DOHH2 (cell line): Measurements from ENCODE around the gene GNL1.

Experiments used
- H3F3A ChIP-seq: fragments of 200-600 bp; sonication (generic), shearing (Covaris generic); 2 replicates; pipeline ENCODE4 v1.6.0; 2016; ENCODE audit warnings: antibody characterized with exemption, mild to moderate bottlenecking; ENCODE audit not compliant: control insufficient read depth, insufficient read depth
- H3K27ac ChIP-seq: fragments of 200-600 bp; sonication (generic); 2 replicates; pipeline ENCODE4 v1.5.1; 2014; ENCODE audit warnings: low read depth, mild to moderate bottlenecking, low read length, moderate library complexity
- H3K27me3 ChIP-seq: fragments of 200-600 bp; sonication (generic); 2 replicates; pipeline ENCODE4 v1.6.1; 2014; ENCODE audit warnings: mild to moderate bottlenecking, low read length, mixed read lengths; ENCODE audit not compliant: control insufficient read depth
- H3K36me3 ChIP-seq: fragments of 200-600 bp; sonication (generic); 2 replicates; pipeline ENCODE4 v1.6.1; 2014; ENCODE audit warnings: mild to moderate bottlenecking, low read length, moderate library complexity, mixed read lengths; ENCODE audit not compliant: control insufficient read depth
- H3K4me1 ChIP-seq: fragments of 200-600 bp; sonication (generic); 2 replicates; pipeline ENCODE4 v1.6.1; 2014; ENCODE audit warnings: mild to moderate bottlenecking, low read length, mixed read lengths; ENCODE audit not compliant: control insufficient read depth
- H3K4me2 ChIP-seq: fragments of 200-600 bp; sonication (generic); 2 replicates; pipeline ENCODE4 v1.6.0; 2014; ENCODE audit warnings: mild to moderate bottlenecking, low read length, moderate library complexity
- H3K4me3 ChIP-seq: fragments of 200-600 bp; sonication (generic); 2 replicates; pipeline ENCODE4 v1.5.1; 2014; ENCODE audit warnings: mild to moderate bottlenecking, low read length, mixed read lengths
- H3K79me2 ChIP-seq: fragments of 200-600 bp; sonication (generic); 2 replicates; pipeline ENCODE4 v1.6.1; 2014; ENCODE audit warnings: mild to moderate bottlenecking, low read length, mixed read lengths; ENCODE audit not compliant: control insufficient read depth
- H3K9me2 ChIP-seq: fragments of 200-600 bp; sonication (generic); replicated peaks from 2 replicates; pipeline ENCODE4 v1.6.1; 2014; ENCODE audit warnings: mild to moderate bottlenecking, low read length, mixed read lengths; ENCODE audit not compliant: control insufficient read depth
- H3K9me3 ChIP-seq: fragments of 200-600 bp; sonication (generic); 2 replicates; pipeline ENCODE4 v1.6.1; 2014; ENCODE audit warnings: antibody characterized with exemption, low read length, mixed read lengths; ENCODE audit not compliant: control insufficient read depth, insufficient read depth
- H4K20me1 ChIP-seq: fragments of 200-600 bp; sonication (generic); 2 replicates; pipeline ENCODE4 v1.6.0; 2014; ENCODE audit warnings: low read depth, mild to moderate bottlenecking, antibody characterized with exemption, low read length, moderate library complexity; ENCODE audit not compliant: control insufficient read depth, insufficient read depth
- EZH2phosphoT487 ChIP-seq: fragments of 200-600 bp; sonication (generic); IDR thresholded peaks from 2 replicates; pipeline ENCODE4 v1.6.1; 2017; ENCODE audit warnings: borderline replicate concordance, mild to moderate bottlenecking, antibody characterized with exemption, low read length, moderate library complexity, mixed read lengths
- TF ChIP-seq, protein P1 (sequence below): fragments of 200-600 bp; sonication (generic); IDR thresholded peaks from one replicate; pipeline ENCODE4 v1.5.1; 2014; ENCODE audit warnings: antibody characterized with exemption, mild to moderate bottlenecking, low read depth, low read length; ENCODE audit not compliant: poor library complexity, severe bottlenecking

Gene GNL1

GRCh38 chr6:30556066-30556905 is at the start of gene GNL1:
Gene GNL1 (minus strand): TSS chr6:30556489. CDS start chr6:30556203, 286 bp downstream.
- Histone ChIP-seq H3K4me3 (peak within 1 kb of the TSS; percentile 98), H3K4me2 (peak within 1 kb of the TSS; percentile 90), H3F3A (peaks cover 9% of the 10 kb centered on the region), H4K20me1 (peaks cover 12% of the 10 kb centered on the region; the same call in 1 of the 2 replicates), H3K4me1 (peaks cover 21% of the 10 kb centered on the region), H3K27me3 (no peaks in the 10 kb centered on the region), H3K9me2 (no peaks in the 10 kb centered on the region), H3K9me3 (no peaks in the 10 kb centered on the region), H3K36me3 (peaks cover 76% of the 10 kb centered on the region), H3K27ac (peak within 1 kb of the TSS; percentile 90), H3K79me2 (peaks cover 51% of the 10 kb centered on the region)
- TF ChIP-seq EZH2phosphoT487 = no peak
- TF ChIP-seq, protein P1, sequence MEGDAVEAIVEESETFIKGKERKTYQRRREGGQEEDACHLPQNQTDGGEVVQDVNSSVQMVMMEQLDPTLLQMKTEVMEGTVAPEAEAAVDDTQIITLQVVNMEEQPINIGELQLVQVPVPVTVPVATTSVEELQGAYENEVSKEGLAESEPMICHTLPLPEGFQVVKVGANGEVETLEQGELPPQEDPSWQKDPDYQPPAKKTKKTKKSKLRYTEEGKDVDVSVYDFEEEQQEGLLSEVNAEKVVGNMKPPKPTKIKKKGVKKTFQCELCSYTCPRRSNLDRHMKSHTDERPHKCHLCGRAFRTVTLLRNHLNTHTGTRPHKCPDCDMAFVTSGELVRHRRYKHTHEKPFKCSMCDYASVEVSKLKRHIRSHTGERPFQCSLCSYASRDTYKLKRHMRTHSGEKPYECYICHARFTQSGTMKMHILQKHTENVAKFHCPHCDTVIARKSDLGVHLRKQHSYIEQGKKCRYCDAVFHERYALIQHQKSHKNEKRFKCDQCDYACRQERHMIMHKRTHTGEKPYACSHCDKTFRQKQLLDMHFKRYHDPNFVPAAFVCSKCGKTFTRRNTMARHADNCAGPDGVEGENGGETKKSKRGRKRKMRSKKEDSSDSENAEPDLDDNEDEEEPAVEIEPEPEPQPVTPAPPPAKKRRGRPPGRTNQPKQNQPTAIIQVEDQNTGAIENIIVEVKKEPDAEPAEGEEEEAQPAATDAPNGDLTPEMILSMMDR = no peak

- Histone ChIP-seq H3K36me3 (peaks cover 93% of the 10 kb centered on the region), H3K9me2 (no peaks in the 10 kb centered on the region), H3K79me2 (no peaks in the 10 kb centered on the region), H3K4me1 (no peaks in the 10 kb centered on the region), H3K27ac (no peak overlapping the region), H3K9me3 (no peaks in the 10 kb centered on the region), H4K20me1 (no peaks in the 10 kb centered on the region), H3K27me3 (no peaks in the 10 kb centered on the region), H3F3A (peaks cover 26% of the 10 kb centered on the region), H3K4me2 (no peak overlapping the region), H3K4me3 (no peak overlapping the region)
- TF ChIP-seq, protein P1 = no peak
- TF ChIP-seq EZH2phosphoT487 = no peak
Observed at GRCh38 chr6:30603961-30604360, 47.7 kb upstream of the GNL1 start.

DNA sequence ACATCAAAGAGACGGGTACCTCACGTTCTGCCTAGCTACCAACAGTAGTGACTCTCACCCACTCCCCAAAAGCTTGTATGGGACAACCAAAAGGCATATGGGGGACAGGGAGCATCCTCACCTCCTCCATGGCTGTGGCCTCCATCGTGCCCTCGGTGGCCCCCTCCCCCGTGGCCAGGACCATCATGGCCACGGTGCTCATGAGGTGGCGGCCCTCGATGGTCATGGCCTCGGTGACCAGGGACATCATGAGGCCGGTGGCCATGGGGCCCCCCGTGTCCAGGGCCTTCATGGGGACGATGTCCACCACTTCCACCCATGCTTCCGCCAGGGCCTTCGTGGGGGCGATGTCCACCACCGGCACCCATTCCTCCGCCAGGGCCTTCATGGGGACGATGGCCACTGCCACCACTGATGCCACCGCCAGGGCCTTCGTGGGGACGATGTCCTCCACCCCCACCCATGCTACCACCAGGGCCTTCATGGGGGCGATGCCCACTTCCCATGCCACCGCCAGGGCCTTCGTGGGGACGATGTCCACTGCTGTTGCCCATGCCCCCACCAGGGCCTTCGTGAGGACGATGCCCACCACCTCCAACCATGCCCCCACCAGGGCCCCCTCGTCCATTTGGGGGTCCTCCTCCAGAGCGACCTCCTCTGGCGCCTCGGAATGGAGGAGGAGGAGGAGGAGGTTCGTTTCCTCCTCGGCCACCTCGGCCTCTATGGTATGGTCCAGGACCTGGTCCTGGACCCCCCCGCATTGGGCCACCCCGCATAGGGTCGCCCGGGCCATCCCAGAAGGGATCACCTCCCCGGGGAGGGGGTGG is 45.7 kb upstream of the GNL1 start:
- Histone ChIP-seq H3K4me3 (no peak overlapping the region), H3K4me1 (no peaks in the 10 kb centered on the region), H3K9me3 (no peaks in the 10 kb centered on the region), H3K4me2 (no peak overlapping the region), H3F3A (peaks cover 25% of the 10 kb centered on the region), H3K79me2 (no peaks in the 10 kb centered on the region), H3K36me3 (peaks cover 78% of the 10 kb centered on the region), H4K20me1 (no peaks in the 10 kb centered on the region), H3K9me2 (no peaks in the 10 kb centered on the region), H3K27me3 (no peaks in the 10 kb centered on the region), H3K27ac (no peak overlapping the region)
- TF ChIP-seq, protein P1 = no peak
- no peak for TF ChIP-seq EZH2phosphoT487
